ENCODE results near the gene PBX2.

DNA sequence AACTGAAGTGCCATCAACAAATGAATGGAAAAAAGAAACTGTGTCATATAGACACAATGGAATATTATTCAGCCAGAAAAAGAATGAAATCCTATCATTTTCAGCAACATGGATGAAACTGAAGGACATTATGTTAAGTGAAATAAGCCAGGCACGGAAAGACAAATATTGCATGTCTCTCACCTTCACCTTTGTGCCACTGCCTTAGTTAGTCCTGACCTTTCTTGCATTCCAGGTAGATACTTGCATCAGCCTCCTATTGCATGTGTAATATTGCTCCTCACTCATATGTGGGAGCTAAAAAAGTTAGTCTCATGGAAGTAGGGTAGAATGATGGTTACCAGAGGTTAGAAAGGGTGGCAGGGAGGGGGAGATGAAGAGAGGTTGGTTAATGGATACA is 19.0 kb upstream of the PBX2 start:
- no peak for TF ChIP-seq POLR2A (IDR thresholded peaks at IDR 0.05)
- TF ChIP-seq, protein P1, sequence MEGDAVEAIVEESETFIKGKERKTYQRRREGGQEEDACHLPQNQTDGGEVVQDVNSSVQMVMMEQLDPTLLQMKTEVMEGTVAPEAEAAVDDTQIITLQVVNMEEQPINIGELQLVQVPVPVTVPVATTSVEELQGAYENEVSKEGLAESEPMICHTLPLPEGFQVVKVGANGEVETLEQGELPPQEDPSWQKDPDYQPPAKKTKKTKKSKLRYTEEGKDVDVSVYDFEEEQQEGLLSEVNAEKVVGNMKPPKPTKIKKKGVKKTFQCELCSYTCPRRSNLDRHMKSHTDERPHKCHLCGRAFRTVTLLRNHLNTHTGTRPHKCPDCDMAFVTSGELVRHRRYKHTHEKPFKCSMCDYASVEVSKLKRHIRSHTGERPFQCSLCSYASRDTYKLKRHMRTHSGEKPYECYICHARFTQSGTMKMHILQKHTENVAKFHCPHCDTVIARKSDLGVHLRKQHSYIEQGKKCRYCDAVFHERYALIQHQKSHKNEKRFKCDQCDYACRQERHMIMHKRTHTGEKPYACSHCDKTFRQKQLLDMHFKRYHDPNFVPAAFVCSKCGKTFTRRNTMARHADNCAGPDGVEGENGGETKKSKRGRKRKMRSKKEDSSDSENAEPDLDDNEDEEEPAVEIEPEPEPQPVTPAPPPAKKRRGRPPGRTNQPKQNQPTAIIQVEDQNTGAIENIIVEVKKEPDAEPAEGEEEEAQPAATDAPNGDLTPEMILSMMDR (IDR thresholded peaks at IDR 0.05): no peak
